ENCODE results near the gene PAQR4.

PAQR4 gene

DNA sequence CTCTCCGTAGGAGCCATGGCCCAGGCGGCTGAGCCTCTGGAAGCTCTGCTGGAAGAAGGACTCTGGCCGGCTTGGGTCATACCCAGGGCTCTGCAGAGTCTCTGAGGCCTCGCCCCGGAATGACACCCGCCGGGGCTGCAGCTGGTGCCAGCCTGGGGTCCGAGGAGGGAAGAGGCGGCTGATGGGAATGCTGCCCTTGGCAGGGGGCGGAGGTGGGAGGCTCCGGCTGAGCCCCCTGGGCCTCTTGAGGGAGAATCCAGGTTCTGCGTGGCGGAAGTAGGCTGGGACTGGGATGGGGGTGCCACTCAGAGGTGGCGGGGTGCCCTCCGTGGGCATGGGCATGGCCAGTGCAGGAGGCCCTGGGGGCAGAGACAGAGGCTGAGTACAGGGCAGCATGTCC is 7.5 kb downstream of the PAQR4 start:
- Histone ChIP-seq H3K4me3 (no peak overlapping the region), H3K27ac (no peak overlapping the region)
- TF ChIP-seq, protein P1, sequence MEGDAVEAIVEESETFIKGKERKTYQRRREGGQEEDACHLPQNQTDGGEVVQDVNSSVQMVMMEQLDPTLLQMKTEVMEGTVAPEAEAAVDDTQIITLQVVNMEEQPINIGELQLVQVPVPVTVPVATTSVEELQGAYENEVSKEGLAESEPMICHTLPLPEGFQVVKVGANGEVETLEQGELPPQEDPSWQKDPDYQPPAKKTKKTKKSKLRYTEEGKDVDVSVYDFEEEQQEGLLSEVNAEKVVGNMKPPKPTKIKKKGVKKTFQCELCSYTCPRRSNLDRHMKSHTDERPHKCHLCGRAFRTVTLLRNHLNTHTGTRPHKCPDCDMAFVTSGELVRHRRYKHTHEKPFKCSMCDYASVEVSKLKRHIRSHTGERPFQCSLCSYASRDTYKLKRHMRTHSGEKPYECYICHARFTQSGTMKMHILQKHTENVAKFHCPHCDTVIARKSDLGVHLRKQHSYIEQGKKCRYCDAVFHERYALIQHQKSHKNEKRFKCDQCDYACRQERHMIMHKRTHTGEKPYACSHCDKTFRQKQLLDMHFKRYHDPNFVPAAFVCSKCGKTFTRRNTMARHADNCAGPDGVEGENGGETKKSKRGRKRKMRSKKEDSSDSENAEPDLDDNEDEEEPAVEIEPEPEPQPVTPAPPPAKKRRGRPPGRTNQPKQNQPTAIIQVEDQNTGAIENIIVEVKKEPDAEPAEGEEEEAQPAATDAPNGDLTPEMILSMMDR (IDR thresholded peaks at IDR 0.05) = no peak
- no peak for DNase-seq (ENCODE audit: low spot score)

DNA sequence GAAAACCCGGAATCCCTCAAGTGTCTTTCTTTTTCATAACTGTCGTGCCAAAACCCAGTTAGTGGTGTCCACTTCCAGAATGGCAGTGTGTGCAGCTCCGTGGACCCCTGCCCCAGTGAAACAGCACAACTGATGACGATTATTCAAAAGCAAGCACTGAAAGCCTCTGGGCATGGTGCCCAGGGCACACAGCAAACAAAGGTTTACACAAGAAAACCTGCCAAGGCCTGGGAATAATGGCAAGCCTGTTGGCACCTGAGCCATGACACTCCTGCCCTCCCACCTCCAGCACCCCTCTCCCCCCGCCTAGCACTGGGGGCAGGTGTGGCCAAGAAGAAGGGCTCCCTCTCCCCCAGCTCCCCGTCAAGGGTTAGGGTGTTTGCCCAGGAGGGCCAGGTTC is 8.3 kb downstream of the PAQR4 start:
- Histone ChIP-seq H3K27ac (no peak overlapping the region), H3K4me3 (no peak overlapping the region)
- TF ChIP-seq, protein P1 (IDR thresholded peaks at IDR 0.05) = no peak
- DNase-seq (ENCODE audit: low spot score) = no peak

DNA sequence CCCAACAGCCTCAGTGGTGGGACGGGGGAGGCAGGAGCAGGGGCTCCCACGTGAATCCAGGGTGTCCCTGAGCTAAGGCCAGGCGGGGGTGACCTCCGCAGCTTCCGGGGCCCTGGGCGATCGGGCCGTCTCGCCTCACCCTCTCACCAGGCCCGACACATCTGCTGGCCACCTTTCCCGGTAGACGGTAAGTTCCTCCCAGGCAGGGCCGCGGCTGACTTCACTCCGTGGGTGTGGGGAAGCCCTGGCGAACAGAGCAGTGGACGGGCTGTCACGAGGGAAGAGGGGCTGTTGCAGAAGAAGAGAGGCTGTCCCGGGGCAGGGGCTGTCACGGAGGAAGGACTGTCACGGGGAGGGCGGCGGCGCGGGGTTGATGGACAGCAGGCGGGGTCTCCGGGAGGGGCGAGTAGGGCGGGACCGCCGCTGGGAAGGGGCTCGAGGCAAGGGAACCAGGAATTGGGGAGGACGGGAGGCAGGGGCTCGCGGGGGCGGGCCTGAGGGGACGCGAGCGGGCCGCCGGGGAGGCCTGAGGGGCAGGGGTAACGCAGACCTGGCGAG is 10.6 kb downstream of the PAQR4 start:
- TF ChIP-seq, protein P1 (IDR thresholded peaks at IDR 0.05) = no peak
- Histone ChIP-seq H3K4me3 (peak overlapping the region; percentile 87), H3K27ac (no peak overlapping the region)
- DNase-seq (ENCODE audit: low spot score) = no peak

DNA sequence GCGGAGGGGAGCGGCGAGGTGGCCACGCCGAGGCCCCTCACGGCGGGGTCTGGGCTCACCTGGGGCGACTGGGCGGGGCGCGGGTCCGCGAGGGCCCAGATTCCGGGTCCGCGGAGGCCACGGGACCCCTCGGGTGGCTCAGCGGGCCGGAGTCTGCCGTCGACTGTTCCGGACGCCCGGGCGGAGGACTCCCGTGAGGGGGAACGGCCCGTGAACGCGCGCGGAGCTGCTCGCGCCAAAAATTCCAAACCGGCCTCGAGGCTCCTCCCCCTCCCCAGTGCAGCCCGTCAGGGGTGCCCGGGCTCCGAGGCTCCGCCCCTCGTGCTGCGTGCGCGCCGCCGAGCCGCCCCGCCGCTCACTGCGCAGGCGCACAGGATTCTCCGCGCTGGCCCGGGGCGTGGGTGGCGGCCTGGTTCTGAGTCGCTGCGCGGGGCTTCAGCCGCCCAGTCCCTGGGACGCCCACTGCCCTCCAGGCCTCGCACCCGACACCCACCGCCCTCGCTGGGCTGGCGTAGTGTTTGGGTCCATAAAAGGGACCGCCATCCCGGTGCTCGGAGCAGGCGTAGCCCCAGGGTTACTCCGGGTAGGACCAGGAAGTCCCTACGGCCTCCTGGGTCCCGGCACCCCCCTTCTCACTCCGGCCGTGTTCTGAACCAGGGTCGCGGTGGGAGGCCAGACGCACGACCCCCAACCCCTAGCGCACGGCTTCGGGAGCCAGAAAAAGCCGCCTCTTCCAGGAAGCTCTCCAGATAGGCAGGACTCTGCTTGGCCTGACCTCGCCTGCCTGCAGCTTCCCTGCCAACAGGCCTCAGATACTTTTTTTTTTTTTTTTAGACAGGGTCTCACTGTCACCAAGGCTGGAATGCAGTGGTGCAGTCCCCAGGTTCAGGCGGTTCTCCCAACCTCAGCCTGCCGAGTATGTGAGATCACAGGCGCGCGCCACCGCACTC is 11.4 kb downstream of the PAQR4 start, which contains the start of gene PKMYT1:
Gene PKMYT1, minus strand, starts transcription at position 220 of the 950 bp plus-strand sequence. CDS start 789 bp downstream, outside the sequence.
- Histone ChIP-seq H3K27ac (peak within 1 kb of the TSS; percentile 72 to 91), H3K4me3 (peak within 1 kb of the TSS; percentile 87)
- TF ChIP-seq, protein P1 (IDR thresholded peaks at IDR 0.05) = no peak
- peak; percentile 92 for DNase-seq (ENCODE audit: low spot score)

DNA sequence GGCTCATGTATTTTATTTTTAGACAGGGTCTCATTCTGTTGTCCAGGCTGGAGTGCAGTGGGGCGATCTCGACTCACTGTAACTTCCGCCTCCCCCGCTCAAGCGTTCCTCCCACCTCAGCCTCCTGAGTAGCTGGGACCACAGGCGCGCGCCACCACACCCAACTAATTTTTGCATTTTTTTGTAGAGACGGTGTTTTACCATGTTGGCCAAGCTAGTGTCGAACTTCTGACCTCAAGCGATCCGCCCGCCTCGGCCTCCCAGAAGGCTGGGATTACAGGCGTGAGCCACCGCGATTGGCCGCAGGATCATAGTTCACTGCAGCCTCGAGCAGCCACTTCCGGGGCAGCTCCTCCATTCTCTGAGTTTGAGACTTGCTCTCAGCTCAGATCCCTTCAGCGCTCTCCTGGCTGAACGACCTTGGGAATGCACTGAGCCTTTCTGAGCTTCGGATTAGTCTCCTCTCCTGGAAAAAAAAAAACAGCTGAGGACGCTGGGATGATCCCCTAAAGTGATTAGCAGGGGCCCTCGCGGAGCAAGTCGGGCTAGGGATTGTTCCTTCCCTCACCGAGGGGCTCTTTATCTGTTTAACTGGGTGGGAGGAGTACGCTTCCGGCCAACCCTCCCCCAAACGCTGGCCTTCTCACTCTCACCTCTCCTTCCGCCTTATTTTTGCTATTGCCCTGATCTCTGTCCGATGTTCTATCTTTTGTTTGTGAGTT is 12.2 kb downstream of the PAQR4 start:
- TF ChIP-seq, protein P1 (IDR thresholded peaks at IDR 0.05) = no peak
- no peak overlapping the region for H3K27ac ChIP-seq
- DNase-seq (ENCODE audit: low spot score) = no peak
- H3K4me3 ChIP-seq = peak overlapping the region; percentile 87

DNA sequence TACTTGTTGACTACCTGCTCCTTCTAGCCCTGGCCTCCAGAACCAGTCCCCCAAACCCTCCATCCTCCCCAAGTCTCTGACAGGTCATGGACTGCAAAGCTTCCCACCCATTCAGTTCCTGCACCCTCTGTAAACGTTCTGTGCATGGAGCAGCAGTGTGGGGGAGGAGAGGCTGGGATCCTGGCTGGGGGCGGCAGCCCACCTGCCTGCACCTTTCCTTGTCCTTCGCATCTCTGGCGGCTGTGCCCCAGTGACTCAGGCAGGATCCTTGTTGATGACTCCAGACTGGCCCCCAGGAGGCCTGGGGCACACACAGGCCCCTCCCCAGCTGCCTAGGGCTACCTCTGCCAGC is 12.7 kb downstream of the PAQR4 start:
- TF ChIP-seq, protein P1 (IDR thresholded peaks at IDR 0.05) = no peak
- Histone ChIP-seq H3K4me3 (no peak overlapping the region), H3K27ac (no peak overlapping the region)
- DNase-seq (ENCODE audit: low spot score) = no peak

Measured in coronary artery (tissue), 2 donors.